Measurements from ENCODE around the gene EIF2B1.
"Not testable (repeated sequence)": the region's sequence is repeated elsewhere in the genome, so short reads cannot be mapped to it uniquely, and the experiment has no call there.

Gene EIF2B1

DNA sequence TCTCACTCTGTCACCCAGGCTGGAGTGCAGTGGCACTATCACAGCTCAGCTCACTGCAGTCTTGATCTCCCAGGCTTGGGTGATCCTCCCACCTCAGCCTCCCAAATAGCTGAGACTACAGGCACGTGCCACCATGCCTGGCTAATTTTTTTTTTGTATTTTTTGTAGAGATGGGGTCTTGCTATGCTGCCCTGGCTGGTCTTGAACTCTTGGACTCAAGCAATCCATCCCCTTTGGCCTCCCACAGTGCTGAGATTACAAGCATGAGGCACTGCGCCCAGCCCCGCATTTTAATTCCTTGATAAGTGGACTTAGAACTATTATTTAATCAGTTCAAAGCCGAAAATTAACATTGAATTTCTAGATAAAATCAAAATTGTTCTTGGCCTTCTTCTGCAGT lies 54.7 kb downstream of the EIF2B1 start:
- CTCF ChIA-PET, result interaction anchor here (0.6 kb wide), 2 partner anchors 345 to 719 kb away, joined by 3 read pairs; partner anchors contain the start of gene MTRFR
- H3K27ac ChIP-seq (ENCODE audit: extremely low read depth, low read depth, low read length); H3K4me1 ChIP-seq (ENCODE audit: control insufficient read depth, insufficient read depth, low read length); H3K9me3 ChIP-seq (ENCODE audit: control insufficient read depth, insufficient read depth, low read depth, low read length); H3K4me3 ChIP-seq (ENCODE audit: low read depth, low read length); H3K36me3 ChIP-seq (ENCODE audit: control insufficient read depth in 2 of 2, insufficient read depth in 1 of 2, low read length in 2 of 2): not testable (repeated sequence)
- TF ChIP-seq ZNF121 (tag by site-specific recombination; IDR thresholded peaks at IDR 0.05), result peak; percentile 93
- POLR2A ChIA-PET, result interaction anchor here (0.7 to 1.0 kb wide), 3 partner anchors 9 to 39 kb away, joined by 3 to 7 read pairs (median 4); no protein-coding TSS in a partner anchor

DNA sequence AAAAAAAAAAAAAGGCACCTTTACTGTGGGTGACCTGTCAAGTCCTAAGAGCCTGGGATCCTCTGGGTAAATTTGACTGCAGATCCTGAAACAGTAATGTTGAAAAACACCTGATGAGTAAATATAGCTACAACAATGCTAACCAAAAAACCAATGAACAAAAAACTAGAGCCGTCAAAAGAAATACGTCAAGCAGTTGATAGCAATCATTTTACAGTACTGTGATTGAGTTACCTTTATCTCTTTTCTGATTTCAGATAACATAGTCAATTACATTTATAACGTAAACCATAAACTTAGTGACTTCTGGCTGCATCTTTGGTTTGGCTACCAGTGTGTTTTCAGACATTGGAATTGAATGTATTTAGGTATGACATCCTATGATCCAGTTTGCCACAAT lies 55.2 kb downstream of the EIF2B1 start:
- TF ChIP-seq ZNF24 (tag by site-specific recombination; IDR thresholded peaks at IDR 0.05) (no peak), ZNF747 (tag by site-specific recombination; IDR thresholded peaks at IDR 0.05) (no peak), ZNF571 (tag by site-specific recombination; IDR thresholded peaks at IDR 0.05) (no peak), FEZF1 (tag by site-specific recombination; IDR thresholded peaks at IDR 0.05) (no peak), TRIM28 (IDR thresholded peaks at IDR 0.05; ENCODE audit: borderline replicate concordance, low read length) (no peak), GLI4 (tag by site-specific recombination; IDR thresholded peaks at IDR 0.05) (no peak), ZNF48 (tag by site-specific recombination; IDR thresholded peaks at IDR 0.05) (no peak), ZFHX2 (tag by site-specific recombination; conservative IDR thresholded peaks at IDR 0.05) (no peak), ZNF555 (tag by site-specific recombination; conservative IDR thresholded peaks at IDR 0.05) (no peak), ZNF350 (tag by site-specific recombination; IDR thresholded peaks at IDR 0.05) (no peak), ZSCAN16 (tag by site-specific recombination; IDR thresholded peaks at IDR 0.05) (no peak), ZNF514 (tag by site-specific recombination; IDR thresholded peaks at IDR 0.05) (no peak), ZNF16 (tag by site-specific recombination; IDR thresholded peaks at IDR 0.05; ENCODE audit: low read depth) (no peak), ZNF521 (tag by site-specific recombination; IDR thresholded peaks at IDR 0.05) (no peak), GLIS2 (tag by site-specific recombination; IDR thresholded peaks at IDR 0.05) (no peak)
- TF ChIP-seq, protein P1, sequence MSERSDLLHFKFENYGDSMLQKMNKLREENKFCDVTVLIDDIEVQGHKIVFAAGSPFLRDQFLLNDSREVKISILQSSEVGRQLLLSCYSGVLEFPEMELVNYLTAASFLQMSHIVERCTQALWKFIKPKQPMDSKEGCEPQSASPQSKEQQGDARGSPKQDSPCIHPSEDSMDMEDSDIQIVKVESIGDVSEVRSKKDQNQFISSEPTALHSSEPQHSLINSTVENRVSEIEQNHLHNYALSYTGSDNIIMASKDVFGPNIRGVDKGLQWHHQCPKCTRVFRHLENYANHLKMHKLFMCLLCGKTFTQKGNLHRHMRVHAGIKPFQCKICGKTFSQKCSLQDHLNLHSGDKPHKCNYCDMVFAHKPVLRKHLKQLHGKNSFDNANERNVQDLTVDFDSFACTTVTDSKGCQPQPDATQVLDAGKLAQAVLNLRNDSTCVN (tag by site-specific recombination; optimal IDR thresholded peaks at IDR 0.05), result no peak
- POLR2A ChIA-PET, result interaction anchor here (0.6 kb wide), 1 partner anchor 24 kb away, joined by 3 read pairs; no protein-coding TSS in a partner anchor
- no peak overlapping the region for H3K4me3 ChIP-seq (ENCODE audit: low read depth, low read length)
- no peaks in the 10 kb centered on the region for H3K4me1 ChIP-seq (ENCODE audit: control insufficient read depth, insufficient read depth, low read length)
- H3K27ac ChIP-seq (ENCODE audit: extremely low read depth, low read depth, low read length), result no peak overlapping the region
- CTCF ChIA-PET, result no interaction called here
- peaks cover 0 to 3% of the 10 kb centered on the region in 2 experiments; a peak in 2 of 3 replicates for H3K36me3 ChIP-seq (ENCODE audit: control insufficient read depth in 2 of 2, insufficient read depth in 1 of 2, low read length in 2 of 2)
- no peaks in the 10 kb centered on the region for H3K9me3 ChIP-seq (ENCODE audit: control insufficient read depth, insufficient read depth, low read depth, low read length)

GRCh38 chr12:123576611-123577010 lies 56.9 kb downstream of the EIF2B1 start:
- ChIA-PET POLR2A (interaction anchor here (1.4 kb wide), 1 partner anchor 344 kb away, joined by 3 read pairs; the partner anchor contains the start of gene MPHOSPH9), CTCF (no interaction called here)

More at GRCh38 chr12:123576611-123577010, 56.9 kb downstream of the EIF2B1 start:
- Histone ChIP-seq H3K4me3 (ENCODE audit: low read depth, low read length) (no peak overlapping the region), H3K27ac (ENCODE audit: extremely low read depth, low read depth, low read length) (no peak overlapping the region), H3K9me3 (ENCODE audit: control insufficient read depth, insufficient read depth, low read depth, low read length) (no peaks in the 10 kb centered on the region), H3K36me3 (ENCODE audit: control insufficient read depth in 2 of 2, insufficient read depth in 1 of 2, low read length in 2 of 2) (peaks cover 0 to 3% of the 10 kb centered on the region in 2 experiments; a peak in 2 of 3 replicates), H3K4me1 (ENCODE audit: control insufficient read depth, insufficient read depth, low read length) (no peaks in the 10 kb centered on the region)
- TF ChIP-seq ZNF335 (tag by site-specific recombination; conservative IDR thresholded peaks at IDR 0.05), result no peak
- no peak for TF ChIP-seq ZNF488 (tag by site-specific recombination; IDR thresholded peaks at IDR 0.05)
- TF ChIP-seq KLF9 (tag by site-specific recombination; IDR thresholded peaks at IDR 0.05; ENCODE audit: low read depth), result no peak
- TF ChIP-seq ZNF747 (tag by site-specific recombination; IDR thresholded peaks at IDR 0.05), result no peak
- TF ChIP-seq HOXC10 (CRISPR knock-in tag; IDR thresholded peaks at IDR 0.05), result no peak
- no peak for TF ChIP-seq ZNF596 (tag by site-specific recombination; IDR thresholded peaks at IDR 0.05)
- no peak for TF ChIP-seq ZNF10 (tag by site-specific recombination; IDR thresholded peaks at IDR 0.05)
- TF ChIP-seq ZBTB17 (tag by site-specific recombination; IDR thresholded peaks at IDR 0.05), result no peak
